GM21737 (cell line): Measurements from ENCODE around the gene STK24.
"Not testable (repeated sequence)": the region's sequence is repeated elsewhere in the genome, so short reads cannot be mapped to it uniquely, and the experiment has no call there.

Experiments
- ATAC-seq: cut with Tn5 transposase; IDR thresholded peaks from one replicate; pipeline ENCODE4 v1.9.1; 2021; ENCODE audit warnings: mild to moderate bottlenecking, moderate library complexity; ENCODE audit not compliant: unreplicated experiment

STK24 gene

DNA sequence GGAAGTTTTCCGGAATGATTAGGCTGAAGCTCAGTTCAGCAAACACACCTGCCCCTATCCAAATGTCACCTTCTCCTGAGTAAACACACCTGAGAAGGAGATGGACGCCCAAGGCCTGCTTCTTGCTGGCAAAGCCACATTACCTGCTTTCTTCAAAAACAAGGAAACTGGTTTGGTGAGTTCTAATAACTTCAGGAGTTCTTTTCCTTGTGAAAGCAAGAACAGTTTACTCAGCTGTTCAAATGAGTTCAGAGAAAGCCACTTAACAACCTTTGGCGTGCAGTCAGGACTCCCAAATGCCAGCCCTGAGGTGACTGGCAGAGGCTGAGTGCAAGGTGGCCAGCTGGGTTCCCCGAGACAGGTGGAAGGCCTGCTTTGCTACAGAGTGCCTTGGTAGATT, 160.5 kb downstream of the STK24 start:
- no peak for ATAC-seq

- no peak for ATAC-seq
Measured at GRCh38 chr13:98415326-98416070, 161.4 kb downstream of the STK24 start.

DNA sequence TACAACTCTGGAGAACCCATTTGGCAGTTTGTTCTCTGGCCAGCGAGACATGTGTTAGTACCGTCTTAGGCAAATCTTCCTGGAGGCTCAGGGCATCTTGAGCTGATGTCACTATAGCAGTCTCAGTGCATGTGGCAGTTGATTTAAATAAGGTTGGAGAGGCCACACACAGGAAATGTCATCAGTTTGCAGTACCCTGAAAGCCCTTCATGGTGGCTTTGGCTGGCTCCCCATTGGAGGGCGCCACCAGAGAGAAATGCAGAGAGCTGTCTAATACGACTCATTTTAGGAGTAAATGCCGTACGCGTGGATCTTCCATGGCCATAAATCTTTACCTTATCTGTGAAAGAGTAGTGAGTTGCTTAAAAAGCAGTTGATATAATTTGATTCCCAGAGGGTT, 163.1 kb downstream of the STK24 start:
- ATAC-seq = no peak

DNA sequence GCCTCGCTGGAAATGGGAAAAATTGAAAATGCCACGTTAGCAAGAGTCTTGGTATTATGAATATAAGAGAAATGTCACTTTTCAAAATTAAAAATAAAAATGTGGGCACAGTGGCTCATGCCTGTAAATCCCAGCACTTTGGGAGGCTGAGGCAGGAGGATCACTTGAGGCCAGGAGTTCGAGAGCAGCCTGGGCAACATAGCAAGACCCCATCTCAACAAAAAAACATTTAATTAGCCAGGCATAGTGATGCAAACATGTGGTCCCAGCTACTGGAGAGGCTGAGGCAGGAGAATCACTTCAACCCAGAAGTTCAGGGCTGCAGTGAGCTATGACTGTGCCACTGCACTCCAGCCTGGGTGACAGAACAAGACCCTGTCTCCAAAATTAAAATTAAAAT, 163.6 kb downstream of the STK24 start:
- ATAC-seq = not testable (repeated sequence)

DNA sequence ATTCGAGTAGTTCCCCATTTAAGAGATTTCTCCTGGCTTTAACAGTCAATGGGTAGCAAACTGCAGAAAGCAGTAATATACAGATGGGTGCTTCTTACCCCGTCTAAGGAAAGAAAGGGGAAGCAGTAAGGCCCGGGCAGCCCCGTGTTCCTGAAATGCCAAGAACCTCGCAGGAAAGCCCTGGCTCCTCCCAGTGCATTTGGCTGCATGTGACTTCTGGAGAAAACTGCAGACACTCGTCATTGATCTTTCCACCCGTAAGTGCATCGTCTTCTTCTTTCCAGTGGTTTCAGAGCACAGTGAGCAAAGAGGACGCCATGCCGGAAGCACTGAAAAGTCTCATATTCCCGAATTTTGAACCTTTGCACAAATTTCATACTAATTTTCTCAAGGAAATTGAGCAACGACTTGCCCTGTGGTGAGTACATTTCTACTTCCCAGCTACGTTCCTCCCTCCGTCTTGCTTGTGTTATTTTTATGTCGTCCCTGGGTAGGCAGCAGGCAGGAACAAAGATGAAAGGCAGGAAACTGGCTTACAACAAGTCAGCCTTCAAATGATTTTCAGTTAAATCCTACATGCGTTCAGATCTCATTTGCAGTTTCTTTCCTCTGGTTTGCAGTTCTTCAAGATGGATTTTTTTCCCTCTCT, 165.2 kb downstream of the STK24 start:
- ATAC-seq = no peak

- no peak for ATAC-seq
Measured at GRCh38 chr13:98411013-98411412, 165.9 kb downstream of the STK24 start.

DNA sequence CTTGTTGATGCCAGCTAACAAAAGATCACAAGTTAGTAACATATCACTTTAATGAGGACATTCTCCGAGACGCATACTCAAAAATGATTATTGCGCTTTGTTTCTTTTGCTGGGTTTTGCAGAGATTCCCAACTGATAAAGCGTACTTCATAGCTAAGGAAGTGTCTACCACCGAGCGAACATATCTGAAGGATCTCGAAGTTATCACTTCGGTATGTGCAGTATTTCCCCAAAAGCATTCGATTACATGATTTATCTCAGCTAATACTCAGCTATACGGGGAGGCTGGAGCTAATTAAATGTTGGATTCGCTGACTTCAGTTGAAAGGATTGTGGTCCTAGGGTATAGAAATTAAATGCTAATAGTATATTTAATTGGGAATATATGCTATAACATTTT, 166.3 kb downstream of the STK24 start:
- ATAC-seq = no peak

DNA sequence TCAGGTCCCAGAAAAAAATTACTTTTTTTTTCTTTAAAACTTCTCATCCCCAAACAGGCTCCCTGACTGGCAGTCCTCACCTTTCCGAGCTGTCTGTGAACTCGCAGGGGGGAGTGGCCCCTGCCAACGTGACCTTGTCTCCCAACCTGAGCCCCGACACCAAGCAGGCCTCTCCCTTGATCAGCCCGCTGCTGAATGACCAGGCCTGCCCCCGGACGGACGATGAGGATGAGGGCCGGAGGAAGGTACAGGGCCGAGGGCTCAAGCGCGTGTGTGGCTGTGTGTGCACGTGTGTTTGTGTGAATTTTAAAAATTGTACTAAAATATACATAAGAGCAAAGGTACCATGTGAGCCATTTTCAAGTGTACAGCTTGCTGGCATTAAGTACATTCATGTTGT, 167.6 kb downstream of the STK24 start:
- no peak for ATAC-seq

GRCh38 chr13:98407575-98407974, 169.3 kb downstream of the STK24 start:
- ATAC-seq = no peak

DNA sequence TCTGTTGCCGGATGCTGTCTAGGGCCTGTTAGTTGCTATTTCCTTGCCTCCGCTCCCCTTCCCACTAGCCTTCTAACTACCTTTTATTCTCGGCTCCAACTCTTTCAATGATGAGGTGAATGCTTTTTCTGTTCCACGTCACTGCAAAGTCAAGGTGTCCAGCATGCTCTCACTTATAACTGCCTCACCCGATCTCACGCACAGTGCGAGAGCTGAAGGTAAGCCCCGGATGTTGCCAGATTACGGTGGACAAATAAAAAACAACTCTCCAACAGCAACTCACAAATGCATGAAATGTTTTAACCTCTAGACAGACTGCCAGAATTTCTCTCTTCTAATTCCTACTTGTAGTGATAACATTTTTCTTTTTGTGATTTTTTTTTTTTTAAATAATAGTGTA, 169.9 kb downstream of the STK24 start:
- no peak for ATAC-seq

GRCh38 chr13:98406427-98406826, 170.5 kb downstream of the STK24 start:
- ATAC-seq = no peak

DNA sequence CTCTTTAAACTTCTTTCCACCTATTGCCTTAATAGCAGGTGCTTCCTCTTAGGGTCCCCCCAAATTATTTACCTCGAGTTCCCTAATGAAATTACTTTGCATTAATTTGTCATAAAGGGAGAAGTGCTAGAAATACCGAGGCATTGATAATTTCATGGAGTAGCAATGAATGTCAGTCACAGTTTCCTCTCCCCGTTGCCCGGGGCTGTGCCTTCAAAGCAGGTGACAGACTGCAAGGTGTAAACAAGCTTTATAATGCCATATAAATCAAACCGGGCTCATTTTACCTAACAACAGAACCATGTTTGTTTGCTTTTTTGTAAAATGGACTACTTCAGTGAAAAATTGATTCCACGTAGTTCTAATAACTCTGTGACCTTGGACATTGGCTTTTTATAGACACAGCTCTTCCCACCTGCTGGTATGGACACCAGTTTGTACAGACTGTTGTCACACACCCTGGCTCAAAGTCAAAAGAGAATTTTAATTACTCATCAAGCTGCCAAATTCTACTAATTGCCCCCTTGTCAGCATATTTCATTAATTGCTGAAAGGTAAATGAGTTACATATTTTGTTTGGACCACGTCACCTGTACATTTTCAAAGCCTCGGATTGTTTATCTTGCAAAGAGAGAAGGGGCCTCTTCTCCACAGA, 171.1 kb downstream of the STK24 start:
- no peak for ATAC-seq

DNA sequence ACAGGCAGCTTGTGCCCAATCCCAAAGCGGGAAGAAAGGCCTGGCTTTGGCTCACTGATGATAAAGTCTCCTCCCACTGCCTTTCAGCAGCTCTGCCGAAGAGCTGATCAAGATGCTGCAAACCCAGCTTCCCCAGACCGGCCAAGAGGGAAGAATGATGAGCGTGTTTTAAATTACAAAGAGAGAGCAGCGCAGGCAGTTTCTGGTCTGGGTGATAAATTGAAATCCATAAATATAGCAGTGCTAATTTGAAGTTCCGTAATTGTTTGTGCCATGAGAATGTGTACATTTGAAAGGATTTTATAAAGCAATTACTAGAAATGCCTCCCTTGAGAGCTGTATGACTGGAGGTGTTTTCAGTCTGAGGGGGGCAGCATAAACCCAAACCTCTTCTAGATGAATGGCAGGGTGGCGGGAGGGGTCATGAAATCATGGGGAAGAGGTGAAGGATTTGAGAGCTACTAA, 171.8 kb downstream of the STK24 start:
- ATAC-seq = no peak

DNA sequence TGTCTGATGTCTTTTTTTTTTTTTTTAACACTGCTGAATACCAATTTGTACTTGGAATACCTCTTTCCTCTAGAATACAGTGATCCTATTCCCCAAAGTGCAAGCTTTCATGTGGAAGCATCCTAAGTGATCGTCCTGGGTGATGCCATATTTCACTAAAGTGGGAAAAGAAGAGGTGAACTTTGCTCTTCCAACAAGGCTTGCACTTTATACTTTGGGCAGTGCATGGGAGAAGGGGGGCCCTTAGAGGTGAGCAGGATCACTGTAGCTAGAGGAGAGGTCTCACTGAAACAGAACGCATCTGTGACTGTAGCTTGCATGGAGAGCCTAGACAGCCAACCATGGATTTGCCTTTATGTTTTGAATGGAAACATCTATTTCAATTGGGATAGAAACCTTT, 173.8 kb downstream of the STK24 start:
- no peak for ATAC-seq

GRCh38 chr13:98401934-98402333, 175.0 kb downstream of the STK24 start:
- ATAC-seq = no peak

- no peak for ATAC-seq
Measured at GRCh38 chr13:98399756-98400155, 177.2 kb downstream of the STK24 start.

- no peak for ATAC-seq
Measured at GRCh38 chr13:98398581-98398980, 178.3 kb downstream of the STK24 start.

DNA sequence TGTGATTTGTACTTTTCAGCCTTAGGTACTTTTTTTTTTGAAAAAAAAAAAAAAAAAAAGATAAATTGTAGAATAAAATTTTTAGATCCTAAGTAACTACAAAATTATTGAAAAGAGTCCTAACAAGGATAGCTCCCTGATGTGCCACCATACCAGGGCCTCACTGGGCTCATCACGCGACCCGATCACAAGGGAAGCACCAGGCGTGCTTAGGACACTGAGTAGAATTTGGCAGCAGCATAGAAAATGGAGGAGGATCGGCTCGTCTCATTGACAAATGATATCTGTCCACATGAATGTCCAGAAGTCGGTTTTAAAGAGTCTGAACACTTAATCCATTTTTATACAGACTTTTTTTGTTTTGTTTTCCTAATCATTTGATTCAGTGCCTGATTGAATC, 179.0 kb downstream of the STK24 start:
- no peak for ATAC-seq

DNA sequence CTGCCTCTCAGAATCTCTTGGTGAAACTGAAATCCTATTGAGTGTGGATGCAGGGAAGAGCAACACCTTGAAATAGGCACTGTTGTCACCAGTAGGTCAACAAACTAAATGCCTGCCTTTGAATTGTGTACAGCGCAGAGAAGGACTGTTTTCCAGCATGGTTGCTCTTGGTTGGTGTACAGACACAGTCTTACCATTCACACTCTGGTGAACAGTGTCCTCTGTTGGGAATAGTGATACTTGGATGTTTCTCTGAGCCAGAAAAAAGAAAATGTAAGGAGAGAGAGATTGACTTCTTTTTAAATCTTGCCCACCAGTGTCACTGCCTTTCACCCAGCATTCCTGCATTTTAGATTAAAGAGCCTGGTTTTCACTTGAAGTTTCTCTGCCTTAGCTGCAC, 179.7 kb downstream of the STK24 start:
- ATAC-seq = no peak

- ATAC-seq = no peak
Measured at GRCh38 chr13:98396071-98396710, 180.7 kb downstream of the STK24 start.
